HG03575 (cell line): ENCODE measurements around the gene LIPA.
"Not testable (repeated sequence)": the region's sequence is repeated elsewhere in the genome, so short reads cannot be mapped to it uniquely, and the experiment has no call there.

Source experiments
- ATAC-seq: cut with Tn5 transposase; IDR thresholded peaks from one replicate; pipeline ENCODE4 v1.9.1; 2021; ENCODE audit not compliant: unreplicated experiment, insufficient number of reproducible peaks, low FRiP score; ENCODE audit errors: extremely low read depth

The LIPA gene

GRCh38 chr10:89185658-89186057 lies 65.9 kb downstream of the LIPA start:
- ATAC-seq: no peak

- ATAC-seq: no peak
Measured at GRCh38 chr10:89184638-89185037, 66.9 kb downstream of the LIPA start.

- ATAC-seq: no peak
Measured at GRCh38 chr10:89183571-89183970, 68.0 kb downstream of the LIPA start.

GRCh38 chr10:89182894-89183293 lies 68.7 kb downstream of the LIPA start:
- ATAC-seq: no peak

- no peak for ATAC-seq
Measured at GRCh38 chr10:89175816-89176215, 75.8 kb downstream of the LIPA start.

GRCh38 chr10:89173075-89173474 lies 78.5 kb downstream of the LIPA start:
- no peak for ATAC-seq

GRCh38 chr10:89171996-89172395 lies 79.6 kb downstream of the LIPA start:
- ATAC-seq: no peak

- no peak for ATAC-seq
Measured at GRCh38 chr10:89171263-89171872, 80.2 kb downstream of the LIPA start.

- not testable (repeated sequence) for ATAC-seq
Measured at GRCh38 chr10:89168354-89168900, 83.1 kb downstream of the LIPA start.

- no peak for ATAC-seq
Measured at GRCh38 chr10:89167915-89168314, 83.7 kb downstream of the LIPA start.

- ATAC-seq: no peak
Measured at GRCh38 chr10:89165923-89166322, 85.7 kb downstream of the LIPA start.

GRCh38 chr10:89164920-89165319 lies 86.7 kb downstream of the LIPA start:
- no peak for ATAC-seq

- no peak for ATAC-seq
Measured at GRCh38 chr10:89164080-89164479, 87.5 kb downstream of the LIPA start.
